Renal pelvis (tissue), 4 donors: ENCODE measurements around the gene MBP. TPM values are rescaled to one million over a fixed set of nuclear protein-coding genes. Genes with fewer than 3 reads are reported as not detected.

Experiments
- DNase-seq: peaks from one replicate; pipeline ENCODE4 v3.0.0-alpha.2; 2013
- polyA plus RNA-seq, 3 donors: library from polyadenylated mRNA; unstranded; fragments of 120-200 nt; gene quantifications; one replicate each; pipeline ENCODE4 v1.2.1, GENCODE V29; 2013; ENCODE audit not compliant: insufficient read length in 3 of 3

The MBP gene
- polyA plus RNA-seq, 3 donors = 18.5 to 20.4 (median 19.7) TPM

DNA sequence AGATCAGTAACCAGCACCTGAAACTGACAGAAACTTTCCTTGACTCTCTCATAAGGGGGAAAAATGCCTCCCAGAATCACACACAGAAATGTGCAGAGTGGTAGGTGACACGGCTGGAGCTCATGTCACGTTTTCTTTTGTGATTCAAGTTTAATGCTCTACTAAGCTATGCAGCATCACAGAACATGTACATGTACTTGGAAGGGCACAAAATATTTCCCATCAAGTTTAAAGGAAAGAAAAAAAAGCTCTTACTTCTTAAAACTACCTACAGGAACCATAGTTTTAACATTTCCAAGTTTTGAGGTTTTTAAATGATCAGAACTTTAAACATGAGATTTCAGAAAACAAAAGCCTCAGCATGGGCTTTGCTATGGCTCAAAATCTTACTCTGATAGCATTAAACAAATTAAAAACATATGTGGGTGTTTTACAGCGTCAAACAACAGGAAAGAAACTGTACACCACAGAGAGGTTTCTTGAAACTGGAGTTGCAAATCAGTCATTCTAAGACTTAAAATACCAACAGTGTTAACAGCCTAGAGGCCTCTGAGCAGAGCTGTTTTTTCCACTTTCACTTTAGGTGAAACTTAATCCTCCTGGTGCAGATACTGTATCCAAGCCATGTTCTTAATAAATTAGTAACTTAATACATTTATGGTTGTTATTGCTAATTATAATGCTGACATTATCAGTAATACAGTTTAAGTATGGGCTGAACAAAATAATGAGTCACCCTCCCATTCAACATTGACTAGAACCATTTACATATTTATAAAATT, 30.1 kb downstream of the MBP start:
- DNase-seq = no peak

DNA sequence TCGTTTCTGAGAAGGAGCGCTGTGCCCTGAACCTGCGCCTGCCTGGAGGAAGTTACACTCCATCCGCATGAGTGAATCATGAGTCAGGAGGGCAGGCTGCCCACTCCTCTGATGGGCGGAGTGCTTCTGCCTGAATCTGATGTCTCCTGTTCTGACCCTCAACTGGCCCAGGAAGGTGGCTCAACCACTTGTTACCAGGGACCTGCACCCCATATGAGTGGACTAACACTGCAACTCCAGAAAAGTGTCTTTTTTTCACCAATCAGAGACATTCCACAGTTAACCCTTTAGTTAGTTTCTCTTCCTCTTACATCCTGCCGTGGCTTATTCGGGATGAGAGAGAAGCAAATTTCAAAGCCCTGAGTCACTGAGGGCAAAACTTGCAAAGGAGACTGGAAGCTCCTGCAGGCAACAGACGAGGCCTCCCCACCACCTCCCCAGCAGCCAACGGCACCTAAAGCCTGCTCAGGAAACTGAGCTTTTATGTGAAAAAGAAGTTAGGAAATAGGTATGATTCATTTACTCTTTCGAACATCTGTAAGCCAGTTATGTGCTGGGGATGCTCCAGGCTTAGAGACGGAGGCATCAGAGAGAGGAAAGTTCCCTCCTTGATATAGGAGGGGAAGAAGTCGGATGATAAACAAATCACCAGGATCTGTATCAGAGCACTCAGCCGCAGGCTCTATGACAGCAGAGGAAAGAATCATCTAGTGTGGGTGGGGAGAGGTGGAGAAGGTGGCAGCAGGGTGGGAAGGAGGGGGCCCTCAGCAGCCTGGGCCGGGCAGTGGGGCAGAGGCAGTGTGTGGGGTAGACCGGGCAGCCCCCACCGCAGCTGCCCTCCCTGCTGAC, 30.9 kb downstream of the MBP start:
- no peak for DNase-seq

DNA sequence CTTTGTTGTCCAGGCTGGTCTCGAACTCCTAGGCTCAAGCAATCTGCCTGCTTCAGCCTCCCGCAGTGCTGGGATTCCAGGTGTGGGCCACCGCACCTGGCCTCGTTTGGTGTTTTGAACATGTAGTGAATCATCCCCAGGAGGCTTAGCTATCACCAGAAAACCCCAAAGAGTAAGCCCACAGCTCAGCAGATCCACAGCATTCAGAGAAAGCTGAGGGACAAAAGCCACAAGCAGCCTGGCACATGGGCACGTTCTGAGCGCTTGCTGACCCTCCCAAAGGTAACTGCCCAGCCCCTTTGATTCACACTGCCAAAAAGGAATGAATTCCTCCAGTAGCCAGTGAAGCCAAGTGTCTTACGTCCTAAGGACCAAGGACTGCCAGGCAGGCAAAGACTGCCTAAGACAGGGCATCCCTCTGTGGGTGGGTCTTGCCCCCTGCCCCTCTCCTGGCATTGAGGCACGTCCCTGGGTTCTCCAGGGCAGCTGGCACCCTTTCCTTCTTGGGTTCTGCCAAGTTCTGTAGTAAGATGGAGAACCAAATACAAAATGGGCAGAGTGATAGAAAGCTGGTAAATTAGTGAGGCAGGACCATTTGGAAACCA, 31.7 kb downstream of the MBP start:
- DNase-seq = no peak

DNA sequence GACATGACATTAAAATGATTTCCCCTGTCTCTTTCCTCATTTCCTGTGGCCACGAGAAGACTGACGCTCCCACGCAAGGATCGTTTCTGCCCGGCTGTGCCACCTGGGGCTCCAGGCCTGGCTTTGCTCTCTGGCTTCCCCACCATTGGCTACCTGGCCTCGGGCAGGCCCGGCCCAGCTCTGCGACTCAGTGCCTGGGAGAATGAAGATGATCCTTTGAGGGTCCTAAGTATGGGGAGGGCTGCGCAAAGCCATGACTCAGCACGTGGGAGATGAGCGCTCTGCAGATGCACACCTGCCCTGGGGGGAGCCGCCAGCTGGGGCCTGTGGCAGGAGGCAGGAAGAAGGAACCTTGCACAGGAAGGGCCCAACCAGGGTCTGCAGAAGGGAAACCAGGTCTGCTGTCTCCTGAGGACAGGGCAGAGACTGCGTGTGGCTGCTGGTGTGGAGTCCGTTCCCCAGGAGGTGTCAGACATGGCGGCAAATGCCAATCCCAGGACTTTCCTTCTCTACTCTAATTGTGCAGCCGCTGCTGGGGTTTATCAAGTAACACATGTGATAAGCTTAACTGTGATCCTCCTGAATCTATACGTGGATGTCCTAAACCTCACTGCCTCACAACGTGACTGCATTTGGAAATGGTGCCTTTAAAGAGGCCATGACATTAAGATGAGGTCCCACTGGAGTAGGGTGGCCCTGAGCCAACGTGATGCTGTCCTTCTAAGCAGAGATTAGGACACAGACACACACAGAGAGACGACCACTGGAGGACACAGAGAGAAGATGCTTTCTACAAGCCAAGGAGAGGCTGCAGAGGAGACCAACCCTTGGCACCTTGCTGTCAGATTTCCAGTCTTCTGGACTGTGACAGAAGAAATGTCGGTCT, 32.9 kb downstream of the MBP start:
- no peak for DNase-seq

DNA sequence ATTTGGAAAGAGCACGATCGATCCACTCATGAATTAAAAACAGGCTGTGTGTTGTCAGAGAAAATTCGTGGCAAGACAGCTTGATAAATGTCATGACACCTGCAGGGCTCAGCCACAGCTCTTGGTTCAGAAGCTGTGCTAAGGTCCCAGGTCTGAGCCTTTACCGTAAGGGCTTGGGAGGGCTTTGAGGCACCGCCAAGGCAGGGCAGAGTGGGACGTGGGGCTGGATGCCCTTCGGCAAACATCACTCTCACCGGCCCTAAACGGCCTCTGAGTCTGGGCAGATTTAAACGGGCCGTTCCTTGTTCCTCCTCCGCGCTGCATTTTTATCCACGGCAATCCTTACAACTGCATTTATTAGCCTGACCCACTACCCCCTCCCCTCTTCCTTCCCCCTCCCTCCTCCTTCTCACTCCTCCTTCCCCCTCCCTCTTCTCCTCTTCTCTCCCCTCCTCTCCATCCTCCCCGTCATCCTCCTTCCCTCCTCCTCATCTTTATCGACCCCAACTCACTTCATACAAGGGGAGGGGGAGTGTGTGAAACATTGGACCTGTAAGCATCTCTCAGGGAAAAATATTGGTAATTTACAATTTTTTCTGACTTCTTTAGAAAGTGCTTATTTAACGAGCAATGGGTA, 33.9 kb downstream of the MBP start:
- DNase-seq = no peak

- no peak for DNase-seq
Measured at GRCh38 chr18:77098029-77098428, 34.6 kb downstream of the MBP start.

DNA sequence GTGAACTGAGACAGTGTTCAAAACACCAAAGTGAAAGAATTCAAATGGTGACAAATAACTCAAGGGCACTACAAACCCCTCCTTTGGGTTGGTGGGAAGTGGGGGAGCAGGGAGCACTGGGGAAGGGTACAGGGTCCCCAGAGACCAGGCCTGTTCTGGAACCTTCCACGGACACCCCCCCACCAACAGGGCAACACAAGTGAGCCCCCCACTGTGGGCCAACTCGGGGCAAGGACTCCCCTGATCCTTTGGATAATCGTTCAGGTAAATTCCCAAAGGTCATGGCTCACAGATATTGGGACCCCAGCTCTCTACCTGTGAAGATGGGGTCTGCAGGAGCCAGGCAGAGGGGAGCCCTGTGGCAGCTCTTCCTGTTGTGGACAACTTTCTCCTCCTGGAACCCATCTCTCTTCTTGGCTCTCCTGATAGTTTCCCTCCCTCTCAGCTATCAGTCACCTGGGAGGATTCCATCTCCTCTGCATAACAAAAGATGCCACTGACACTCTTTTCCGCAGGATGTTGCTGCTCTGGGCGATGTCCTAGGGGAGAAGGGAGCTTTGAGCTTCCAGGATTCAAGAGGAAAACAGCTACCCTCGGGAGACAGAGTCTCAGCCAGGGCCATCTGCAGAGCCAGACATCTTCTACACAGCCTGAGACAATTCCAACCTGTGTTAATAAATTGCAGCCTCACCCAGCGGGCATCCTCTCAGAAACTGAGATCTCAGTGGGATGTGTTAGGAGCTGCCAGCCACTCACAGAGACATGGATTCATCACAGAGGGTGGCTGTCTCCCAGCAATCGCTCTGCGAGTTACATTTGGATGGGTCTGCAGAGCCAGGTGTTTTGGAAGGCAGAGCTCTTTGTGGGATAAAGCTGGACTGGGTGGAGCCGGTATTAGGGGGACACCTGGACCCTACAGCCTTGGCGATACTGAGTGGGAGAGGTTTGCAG, 35.4 kb downstream of the MBP start:
- DNase-seq = no peak

DNA sequence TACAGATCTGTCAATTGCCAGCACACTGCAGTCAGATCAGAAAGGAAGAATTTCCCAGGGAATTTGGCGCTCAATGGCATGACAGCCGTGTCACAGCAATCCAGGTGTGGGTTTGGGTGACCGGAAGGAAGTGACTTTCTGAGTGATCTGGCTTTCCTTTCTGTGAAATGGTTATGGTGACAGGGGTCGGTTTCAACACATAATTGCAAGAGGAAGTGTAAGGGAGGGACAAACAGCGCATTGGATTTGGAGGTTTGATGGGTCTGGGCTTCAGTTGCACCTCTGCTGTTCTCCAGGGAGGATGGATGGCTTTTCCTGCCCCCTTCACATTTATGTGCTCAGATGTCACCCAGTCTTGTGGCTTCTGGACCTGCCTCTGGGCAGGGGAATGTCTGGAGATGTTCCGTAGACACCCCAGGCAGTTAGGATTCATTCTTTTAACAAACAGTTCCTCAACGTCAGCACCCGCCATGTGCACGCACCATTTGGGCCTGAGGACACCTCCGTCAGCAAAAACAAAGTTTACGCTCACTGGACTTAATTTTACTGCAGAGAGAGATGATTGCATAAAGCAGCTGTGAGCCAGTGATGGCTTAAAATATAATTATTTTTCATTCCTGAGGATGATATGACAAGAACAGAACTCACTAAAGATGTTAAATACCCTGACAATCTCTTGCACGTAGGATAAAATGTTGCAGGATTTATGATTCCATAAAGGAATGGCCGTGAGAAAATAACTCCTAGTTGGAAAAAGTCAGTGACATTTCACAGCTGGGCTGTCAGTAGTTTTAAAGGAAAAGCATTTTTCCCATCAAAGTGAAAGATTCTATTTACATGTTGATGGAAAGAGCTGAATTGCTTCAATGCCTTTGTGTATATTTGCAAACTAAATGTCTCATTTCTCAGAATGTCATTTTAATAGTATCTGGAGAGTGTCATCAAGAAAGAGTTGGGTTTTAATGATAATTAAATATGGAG, 36.9 kb downstream of the MBP start:
- peak; percentile 42 for DNase-seq

GRCh38 chr18:77093586-77093985, 39.0 kb downstream of the MBP start:
- DNase-seq = no peak

GRCh38 chr18:77093067-77093430, 39.5 kb downstream of the MBP start:
- no peak for DNase-seq

- no peak for DNase-seq
Measured at GRCh38 chr18:77092104-77093066, 40.2 kb downstream of the MBP start.

DNA sequence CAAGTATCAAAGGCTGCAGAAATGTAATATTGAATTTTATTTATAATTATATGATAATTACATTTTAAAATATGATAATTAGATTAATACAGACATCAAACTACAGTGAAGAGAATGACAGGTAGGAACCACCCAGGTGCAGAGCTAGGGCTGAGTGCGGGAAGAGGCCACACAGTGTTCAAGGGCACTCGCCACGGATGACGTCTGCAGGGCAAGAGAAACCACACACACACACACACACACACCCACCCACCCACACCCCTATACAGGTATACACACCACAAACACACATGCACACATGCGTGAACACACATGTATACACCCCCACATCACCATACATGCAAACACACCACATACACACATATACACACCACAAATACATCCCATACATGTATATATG, 41.2 kb downstream of the MBP start:
- no peak for DNase-seq

GRCh38 chr18:77090546-77091174, 41.9 kb downstream of the MBP start:
- no peak for DNase-seq

DNA sequence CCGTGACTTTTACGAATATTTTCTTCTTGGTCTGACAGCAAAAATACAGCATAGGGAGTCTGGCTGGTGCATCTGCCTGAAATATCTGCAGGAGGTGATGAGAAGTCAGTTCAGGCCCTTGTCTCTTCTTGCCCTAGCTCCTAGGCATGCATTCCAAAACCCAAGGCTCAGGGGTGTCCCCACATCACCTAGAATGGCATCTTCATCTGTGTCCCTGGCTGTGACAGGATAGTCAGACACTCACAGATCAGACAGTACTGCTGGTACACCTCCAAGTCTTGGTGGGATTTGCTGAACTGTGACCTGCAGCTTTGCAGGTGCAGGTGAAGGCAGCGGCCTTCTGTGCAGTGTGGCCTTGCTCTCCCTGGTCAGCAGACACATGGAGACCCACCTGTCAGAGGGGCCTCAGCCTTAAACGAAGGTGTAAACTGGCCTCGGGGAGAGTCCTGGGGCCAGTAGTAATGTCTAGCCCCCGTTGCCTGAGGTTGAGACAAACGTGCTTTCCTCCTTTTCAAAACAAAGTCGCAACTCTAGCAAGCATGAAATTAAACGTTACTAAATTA, 42.8 kb downstream of the MBP start:
- DNase-seq = no peak

GRCh38 chr18:77088963-77089722, 43.4 kb downstream of the MBP start:
- DNase-seq = no peak
